Left lobe of liver (tissue), 2 donors: ENCODE results near the gene LRRC45. TPM values are rescaled to one million over a fixed set of nuclear protein-coding genes. Genes with fewer than 3 reads are reported as not detected.
"Not testable (repeated sequence)": the region's sequence is repeated elsewhere in the genome, so short reads cannot be mapped to it uniquely, and the experiment has no call there.

Source experiments
- ATAC-seq: fragments of 200-7000 bp; cut with Tn5 transposase; one replicate; pipeline ENCODE4 v1.9.1; 2020; ENCODE audit warnings: mild to moderate bottlenecking, moderate library complexity
- DNase-seq: peaks from one replicate; pipeline ENCODE4 v3.0.0-alpha.2; 2020; ENCODE audit warnings: low spot score
- total RNA-seq: library from RNA; stranded (reverse); gene quantifications from one replicate; pipeline ENCODE4 v1.2.1, GENCODE V29; 2021
- donor health status: DM: no; HTN: no; CAD: no; lungs with moderate emphysema.
- donor health status: DM: no; HTN: yes; CAD: no.

LRRC45 gene
- total RNA-seq: 19.4 TPM

- DNase-seq (peak; percentile 100), ATAC-seq (peak; percentile 73)
Measured at GRCh38 chr17:82022981-82023446, at the start of gene LRRC45. Gene LRRC45, plus strand, starts transcription at chr17:82023305. Its CDS starts 339 bp downstream, at chr17:82023644.

- ATAC-seq (no peak), DNase-seq (no peak)
Measured at GRCh38 chr17:81973432-81973831, 49.7 kb upstream of the LRRC45 start.

- peak; percentile 48 for ATAC-seq
- peak; percentile 85 for DNase-seq
Measured at GRCh38 chr17:81976332-81977210, 46.5 kb upstream of the LRRC45 start.

- DNase-seq (peak; percentile 91), ATAC-seq (peak; percentile 86)
Measured at GRCh38 chr17:81977211-81977808, 45.8 kb upstream of the LRRC45 start, which contains the start of gene ASPSCR1. Gene ASPSCR1, plus strand, starts transcription at chr17:81977629. Its CDS starts 18 bp downstream, at chr17:81977647.

- DNase-seq (peak; percentile 93), ATAC-seq (peak; percentile 70)
Measured at GRCh38 chr17:81978524-81979298, 44.4 kb upstream of the LRRC45 start.

GRCh38 chr17:81980122-81980521 lies 43.0 kb upstream of the LRRC45 start:
- no peak for ATAC-seq
- DNase-seq: no peak

GRCh38 chr17:81980707-81981343 lies 42.3 kb upstream of the LRRC45 start:
- DNase-seq (no peak), ATAC-seq (no peak)

GRCh38 chr17:81981511-81981910 lies 41.6 kb upstream of the LRRC45 start:
- DNase-seq: not testable (repeated sequence)

GRCh38 chr17:81983011-81983638 lies 40.0 kb upstream of the LRRC45 start:
- DNase-seq: no peak
- ATAC-seq: no peak

More at GRCh38 chr17:81981511-81981910, 41.6 kb upstream of the LRRC45 start:
- ATAC-seq: not testable (repeated sequence)

- DNase-seq: no peak
- no peak for ATAC-seq
Measured at GRCh38 chr17:81983639-81984373, 39.3 kb upstream of the LRRC45 start.

GRCh38 chr17:81984773-81985410 lies 38.2 kb upstream of the LRRC45 start:
- no peak for ATAC-seq

GRCh38 chr17:81986606-81987005 lies 36.5 kb upstream of the LRRC45 start:
- no peak for DNase-seq

More at GRCh38 chr17:81984773-81985410, 38.2 kb upstream of the LRRC45 start:
- no peak for DNase-seq

GRCh38 chr17:81987161-81987770 lies 35.8 kb upstream of the LRRC45 start:
- DNase-seq: no peak
- ATAC-seq: no peak

More at GRCh38 chr17:81986606-81987005, 36.5 kb upstream of the LRRC45 start:
- ATAC-seq: no peak

GRCh38 chr17:81990836-81991683 lies 32.0 kb upstream of the LRRC45 start:
- no peak for ATAC-seq

GRCh38 chr17:81991684-81992305 lies 31.3 kb upstream of the LRRC45 start:
- ATAC-seq (peak; percentile 91), DNase-seq (peak; percentile 94)

More at GRCh38 chr17:81990836-81991683, 32.0 kb upstream of the LRRC45 start:
- no peak for DNase-seq

GRCh38 chr17:81992306-81993102 lies 30.6 kb upstream of the LRRC45 start:
- no peak for ATAC-seq

More at GRCh38 chr17:81992306-81993102, 30.6 kb upstream of the LRRC45 start:
- DNase-seq: no peak
